HepG2 (cell line): Measurements from ENCODE around the gene PRRC2A. TPM values are rescaled to one million over a fixed set of nuclear protein-coding genes. Genes with fewer than 3 reads are reported as not detected.

ENCODE experiments used
- GZF1 ChIP-seq: sonication (generic); formaldehyde crosslinking; IDR thresholded peaks from 2 replicates; pipeline ENCODE4 v1.5.1; 2020; ENCODE audit warnings: mild to moderate bottlenecking, missing genetic modification reagents
- NR2F6 ChIP-seq, 2 experiments: IDR thresholded peaks; 2 replicates each; pipeline ENCODE4 v1.6.1; 2016; ENCODE audit warnings: antibody characterized with exemption in 1 of 2, mild to moderate bottlenecking in 1 of 2
- ZBTB42 ChIP-seq: sonication (generic); formaldehyde crosslinking; IDR thresholded peaks from 2 replicates; pipeline ENCODE4 v1.5.0; 2020; ENCODE audit warnings: mild to moderate bottlenecking, missing genetic modification reagents
- microRNA-seq: library from miRNA; unstranded; fragments of <30 nt; microRNA quantifications from one replicate; pipeline ENCODE4, GENCODE V29; 2020
- polyA plus RNA-seq, 8 experiments: library from polyadenylated mRNA; depleted of rRNA in 3 of 8; stranded (reverse) in 7 of 8; unstranded in 1 of 8; fragments of >200 nt; fragmentation: Illumina TruSeq in 4 of 8; extraction: Trizol in 4 of 8; gene quantifications; 2 replicates each; pipeline versions ENCODE4 v1.2.1 to v1.2.3, GENCODE V29; 2011 to 2016; ENCODE audit warnings: low read depth in 4 of 8, missing spikeins in 1 of 8, mixed read lengths in 1 of 8; ENCODE audit not compliant: insufficient read depth in 1 of 8
- small RNA-seq, 3 experiments: library from RNA; depleted of rRNA; stranded (forward); fragments of <200 nt; gene quantifications; one replicate each; pipeline ENCODE3, GENCODE V24; 2012; ENCODE audit warnings: low read depth in 2 of 3, low replicate concordance in 1 of 3; ENCODE audit not compliant: insufficient read length in 3 of 3, insufficient read depth in 2 of 3
- total RNA-seq, 5 experiments: library from RNA; depleted of rRNA; stranded (reverse); fragments of >200 nt; fragmentation: Illumina TruSeq; extraction: Trizol; gene quantifications; 2 replicates each; pipeline ENCODE4 v1.2.3, GENCODE V29; 2016; ENCODE audit warnings: low read depth in 1 of 5

PRRC2A gene
- total and polyA plus RNA-seq, 2 of the 13 experiments (the other 11 are each of a cell fraction or from before 2014, with no cell fraction given): 38.9 to 47.4 TPM

DNA sequence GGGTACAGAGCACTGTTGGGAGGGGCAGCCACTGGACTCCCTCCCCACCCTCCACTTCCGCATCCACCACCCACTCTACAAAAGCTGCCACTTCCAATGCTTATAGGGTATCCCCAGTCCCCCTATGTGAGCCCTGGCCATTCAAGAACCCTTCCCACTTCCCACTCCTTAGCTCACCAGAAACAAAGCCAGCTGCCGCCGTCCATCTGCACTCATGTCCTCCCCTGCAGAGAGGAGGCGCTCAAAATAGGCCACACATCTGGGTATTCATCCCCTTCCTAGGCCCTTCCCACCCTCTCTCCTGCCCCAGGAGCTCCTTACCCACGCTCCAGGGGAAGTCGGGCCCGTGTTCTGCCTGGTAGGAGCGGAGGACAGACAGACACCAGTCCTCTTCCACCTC is 66.8 kb downstream of the PRRC2A start (continued):
- TF ChIP-seq ZBTB42 (CRISPR knock-in tag): no peak
- no peak for TF ChIP-seq NR2F6 (IDR thresholded peaks at IDR 0.05)
- TF ChIP-seq NR2F6 (CRISPR knock-in tag; IDR thresholded peaks at IDR 0.05): no peak
- no peak for TF ChIP-seq GZF1 (CRISPR knock-in tag)

Small RNA genes within 50 kb of the gene (microRNA-seq; reads per million reads assigned to microRNA genes)
- gene MIR6832: 1.5 reads per million

Small RNA genes within 50 kb of the gene (small RNA-seq; reads per million reads assigned to genes)
- gene MIR6832: 0 reads per million in 3 experiments
- gene RF00019: 0 reads per million in 3 experiments
- gene SNORA38: 71.6 to 454 (median 117) reads per million in 3 experiments
- 0 to 0.97 (median 0) reads per million in 3 experiments for gene UQCRHP1

Other genes starting within 250 kb of the PRRC2A start
Only the 30 nearest of the 35 such genes appear.
- gene MICB, start 122.6 kb upstream of the PRRC2A start, total RNA-seq (2016; rRNA removed; fragmentation: Illumina TruSeq; extraction: Trizol): 9.0 and 12.5 TPM in 2 replicates
- gene MICB, start 122.6 kb upstream of the PRRC2A start, polyA plus RNA-seq (2011; rRNA removed): 12.8 and 15.4 TPM in 2 replicates
- 0.15 and 0.36 TPM in 2 replicates for gene MCCD1, start 91.8 kb upstream of the PRRC2A start, total RNA-seq (2016; rRNA removed; fragmentation: Illumina TruSeq; extraction: Trizol)
- gene MCCD1, start 91.8 kb upstream of the PRRC2A start, polyA plus RNA-seq (2011; rRNA removed): 0.09 TPM in 1 of 2 replicates, not detected in the other
- gene DDX39B, start 78.7 kb upstream of the PRRC2A start, total RNA-seq (2016; rRNA removed; fragmentation: Illumina TruSeq; extraction: Trizol): 570 and 737 TPM in 2 replicates
- gene DDX39B, start 78.7 kb upstream of the PRRC2A start, polyA plus RNA-seq (2011; rRNA removed): 650 and 678 TPM in 2 replicates
- gene ATP6V1G2, start 74.1 kb upstream of the PRRC2A start, total RNA-seq (2016; rRNA removed; fragmentation: Illumina TruSeq; extraction: Trizol): 0.27 TPM in 1 of 2 replicates, not detected in the other
- gene ATP6V1G2, start 74.1 kb upstream of the PRRC2A start, polyA plus RNA-seq (2011; rRNA removed): 0.83 and 1.2 TPM in 2 replicates
- gene NFKBIL1, start 73.1 kb upstream of the PRRC2A start, total RNA-seq (2016; rRNA removed; fragmentation: Illumina TruSeq; extraction: Trizol): 13.9 and 19.5 TPM in 2 replicates
- 9.7 and 13.7 TPM in 2 replicates for gene NFKBIL1, start 73.1 kb upstream of the PRRC2A start, polyA plus RNA-seq (2011; rRNA removed)
- gene LTA, start 48.4 kb upstream of the PRRC2A start, total RNA-seq (2016; rRNA removed; fragmentation: Illumina TruSeq; extraction: Trizol): not detected in 2 replicates
- 0.09 TPM in 1 of 2 replicates, not detected in the other for gene LTA, start 48.4 kb upstream of the PRRC2A start, polyA plus RNA-seq (2011; rRNA removed)
- gene TNF, start 45.1 kb upstream of the PRRC2A start, total RNA-seq (2016; rRNA removed; fragmentation: Illumina TruSeq; extraction: Trizol): not detected in 2 replicates
- not detected in 2 replicates for gene TNF, start 45.1 kb upstream of the PRRC2A start, polyA plus RNA-seq (2011; rRNA removed)
- 0.22 TPM in 1 of 2 replicates, not detected in the other for gene LTB, start 38.3 kb upstream of the PRRC2A start, total RNA-seq (2016; rRNA removed; fragmentation: Illumina TruSeq; extraction: Trizol)
- gene LTB, start 38.3 kb upstream of the PRRC2A start, polyA plus RNA-seq (2011; rRNA removed): 0.09 and 0.30 TPM in 2 replicates
- not detected in 2 replicates for gene LST1, start 34.4 kb upstream of the PRRC2A start, total RNA-seq (2016; rRNA removed; fragmentation: Illumina TruSeq; extraction: Trizol)
- gene LST1, start 34.4 kb upstream of the PRRC2A start, polyA plus RNA-seq (2011; rRNA removed): not detected in 2 replicates
- not detected in 2 replicates for gene NCR3, start 27.7 kb upstream of the PRRC2A start, total RNA-seq (2016; rRNA removed; fragmentation: Illumina TruSeq; extraction: Trizol)
- gene NCR3, start 27.7 kb upstream of the PRRC2A start, polyA plus RNA-seq (2011; rRNA removed): not detected in 2 replicates
- gene AIF1, start 5.5 kb upstream of the PRRC2A start, total RNA-seq (2016; rRNA removed; fragmentation: Illumina TruSeq; extraction: Trizol): not detected in 2 replicates
- 1.4 and 1.5 TPM in 2 replicates for gene AIF1, start 5.5 kb upstream of the PRRC2A start, polyA plus RNA-seq (2011; rRNA removed)
- 169 and 190 TPM in 2 replicates for gene BAG6, start 31.9 kb downstream of the PRRC2A start, total RNA-seq (2016; rRNA removed; fragmentation: Illumina TruSeq; extraction: Trizol)
- gene BAG6, start 31.9 kb downstream of the PRRC2A start, polyA plus RNA-seq (2011; rRNA removed): 157 and 184 TPM in 2 replicates
- gene APOM, start 35.2 kb downstream of the PRRC2A start, total RNA-seq (2016; rRNA removed; fragmentation: Illumina TruSeq; extraction: Trizol): 52.9 and 98.2 TPM in 2 replicates
- gene APOM, start 35.2 kb downstream of the PRRC2A start, polyA plus RNA-seq (2011; rRNA removed): 1,140 and 1,216 TPM in 2 replicates
- 15.5 and 18.1 TPM in 2 replicates for gene C6orf47, start 40.1 kb downstream of the PRRC2A start, total RNA-seq (2016; rRNA removed; fragmentation: Illumina TruSeq; extraction: Trizol)
- 1.7 and 2.1 TPM in 2 replicates for gene C6orf47, start 40.1 kb downstream of the PRRC2A start, polyA plus RNA-seq (2011; rRNA removed)
- gene GPANK1, start 44.3 kb downstream of the PRRC2A start, total RNA-seq (2016; rRNA removed; fragmentation: Illumina TruSeq; extraction: Trizol): 22.8 and 25.3 TPM in 2 replicates
- 14.8 and 15.4 TPM in 2 replicates for gene GPANK1, start 44.3 kb downstream of the PRRC2A start, polyA plus RNA-seq (2011; rRNA removed)
- 296 and 316 TPM in 2 replicates for gene CSNK2B, start 45.4 kb downstream of the PRRC2A start, total RNA-seq (2016; rRNA removed; fragmentation: Illumina TruSeq; extraction: Trizol)
- 111 and 116 TPM in 2 replicates for gene CSNK2B, start 45.4 kb downstream of the PRRC2A start, polyA plus RNA-seq (2011; rRNA removed)
- 0.73 and 7.8 TPM in 2 replicates for gene LY6G5B, start 49.3 kb downstream of the PRRC2A start, total RNA-seq (2016; rRNA removed; fragmentation: Illumina TruSeq; extraction: Trizol)
- gene LY6G5B, start 49.3 kb downstream of the PRRC2A start, polyA plus RNA-seq (2011; rRNA removed): 14.7 and 15.7 TPM in 2 replicates
- gene LY6G5C, start 60.4 kb downstream of the PRRC2A start, total RNA-seq (2016; rRNA removed; fragmentation: Illumina TruSeq; extraction: Trizol): 0.33 TPM in 1 of 2 replicates, not detected in the other
- 0.50 and 0.55 TPM in 2 replicates for gene LY6G5C, start 60.4 kb downstream of the PRRC2A start, polyA plus RNA-seq (2011; rRNA removed)
- 16.2 and 43.5 TPM in 2 replicates for gene ABHD16A, start 82.6 kb downstream of the PRRC2A start, total RNA-seq (2016; rRNA removed; fragmentation: Illumina TruSeq; extraction: Trizol)
- gene ABHD16A, start 82.6 kb downstream of the PRRC2A start, polyA plus RNA-seq (2011; rRNA removed): 45.4 and 49.0 TPM in 2 replicates
- not detected in 2 replicates for gene LY6G6F, start 86.2 kb downstream of the PRRC2A start, total RNA-seq (2016; rRNA removed; fragmentation: Illumina TruSeq; extraction: Trizol)
- not detected in 2 replicates for gene LY6G6F, start 86.2 kb downstream of the PRRC2A start, polyA plus RNA-seq (2011; rRNA removed)
- not detected in 2 replicates for gene LY6G6D, start 94.6 kb downstream of the PRRC2A start, total RNA-seq (2016; rRNA removed; fragmentation: Illumina TruSeq; extraction: Trizol)
- not detected in 2 replicates for gene LY6G6D, start 94.6 kb downstream of the PRRC2A start, polyA plus RNA-seq (2011; rRNA removed)
- not detected in 2 replicates for gene LY6G6C, start 101.0 kb downstream of the PRRC2A start, total RNA-seq (2016; rRNA removed; fragmentation: Illumina TruSeq; extraction: Trizol)
- gene LY6G6C, start 101.0 kb downstream of the PRRC2A start, polyA plus RNA-seq (2011; rRNA removed): 0.15 and 0.21 TPM in 2 replicates
- gene MPIG6B, start 102.7 kb downstream of the PRRC2A start, total RNA-seq (2016; rRNA removed; fragmentation: Illumina TruSeq; extraction: Trizol): not detected in 2 replicates
- not detected in 2 replicates for gene MPIG6B, start 102.7 kb downstream of the PRRC2A start, polyA plus RNA-seq (2011; rRNA removed)
- gene DDAH2, start 108.6 kb downstream of the PRRC2A start, total RNA-seq (2016; rRNA removed; fragmentation: Illumina TruSeq; extraction: Trizol): 14.4 and 16.4 TPM in 2 replicates
- gene DDAH2, start 108.6 kb downstream of the PRRC2A start, polyA plus RNA-seq (2011; rRNA removed): 21.1 and 21.9 TPM in 2 replicates
- 445 and 602 TPM in 2 replicates for gene CLIC1, start 115.8 kb downstream of the PRRC2A start, total RNA-seq (2016; rRNA removed; fragmentation: Illumina TruSeq; extraction: Trizol)
- 891 and 997 TPM in 2 replicates for gene CLIC1, start 115.8 kb downstream of the PRRC2A start, polyA plus RNA-seq (2011; rRNA removed)
- gene MSH5, start 119.3 kb downstream of the PRRC2A start, total RNA-seq (2016; rRNA removed; fragmentation: Illumina TruSeq; extraction: Trizol): 2.5 and 10.2 TPM in 2 replicates
- gene MSH5, start 119.3 kb downstream of the PRRC2A start, polyA plus RNA-seq (2011; rRNA removed): 28.3 and 38.7 TPM in 2 replicates
- gene SAPCD1, start 141.9 kb downstream of the PRRC2A start, total RNA-seq (2016; rRNA removed; fragmentation: Illumina TruSeq; extraction: Trizol): 0.56 and 2.5 TPM in 2 replicates
- gene SAPCD1, start 141.9 kb downstream of the PRRC2A start, polyA plus RNA-seq (2011; rRNA removed): 3.9 and 5.3 TPM in 2 replicates
- gene VWA7, start 156.6 kb downstream of the PRRC2A start, total RNA-seq (2016; rRNA removed; fragmentation: Illumina TruSeq; extraction: Trizol): 0.79 and 0.86 TPM in 2 replicates
- 3.3 and 4.4 TPM in 2 replicates for gene VWA7, start 156.6 kb downstream of the PRRC2A start, polyA plus RNA-seq (2011; rRNA removed)
- gene VARS1, start 175.0 kb downstream of the PRRC2A start, total RNA-seq (2016; rRNA removed; fragmentation: Illumina TruSeq; extraction: Trizol): 56.1 and 59.2 TPM in 2 replicates
- 14.7 and 19.9 TPM in 2 replicates for gene VARS1, start 175.0 kb downstream of the PRRC2A start, polyA plus RNA-seq (2011; rRNA removed)
- gene LSM2, start 186.3 kb downstream of the PRRC2A start, total RNA-seq (2016; rRNA removed; fragmentation: Illumina TruSeq; extraction: Trizol): 90.5 and 93.7 TPM in 2 replicates
- gene LSM2, start 186.3 kb downstream of the PRRC2A start, polyA plus RNA-seq (2011; rRNA removed): 64.7 and 69.4 TPM in 2 replicates